Prostate gland (tissue), 2 donors: ENCODE results near the gene RAB1B. TPM values are rescaled to one million over a fixed set of nuclear protein-coding genes. Genes with fewer than 3 reads are reported as not detected.
"Not testable (repeated sequence)": the region's sequence is repeated elsewhere in the genome, so short reads cannot be mapped to it uniquely, and the experiment has no call there.

Source experiments
- DNase-seq: peaks from one replicate; pipeline ENCODE4 v3.0.0-alpha.2; 2019; ENCODE audit warnings: low spot score
- H3K27ac ChIP-seq, 2 donors: fragments of 200-600 bp; sonication (generic); 2 replicates each; pipeline ENCODE4 v1.5.1; 2017 to 2019
- H3K27me3 ChIP-seq: fragments of 200-600 bp; sonication (generic); replicated peaks from 2 replicates; pipeline ENCODE4 v1.5.1; 2019; ENCODE audit not compliant: insufficient read depth
- H3K36me3 ChIP-seq, 2 donors: fragments of 200-600 bp; sonication (generic); 1 replicate in 1 of 2; 2 replicates in 1 of 2; pipeline versions ENCODE4 v1.5.1 to v1.8.1; 2017 to 2019
- H3K4me1 ChIP-seq: fragments of 200-600 bp; sonication (generic); replicated peaks from 2 replicates; pipeline ENCODE4 v1.5.1; 2019
- H3K4me3 ChIP-seq, 2 donors: fragments of 200-600 bp; sonication (generic); 2 replicates each; pipeline ENCODE4 v1.5.1; 2017 to 2019
- H3K9me3 ChIP-seq: fragments of 200-600 bp; sonication (generic); 2 replicates; pipeline ENCODE4 v1.5.1; 2017
- CTCF ChIP-seq, 4 experiments: fragments of 200-600 bp in 2 of 4; fragments of 450-650 bp in 2 of 4; sonication (generic) in 2 of 4; IDR thresholded peaks; 1 replicate in 3 of 4; 2 replicates in 1 of 4; pipeline ENCODE4 v1.5.1; 2016 to 2019; ENCODE audit warnings: antibody characterized with exemption in 4 of 4, mild to moderate bottlenecking in 2 of 4, moderate library complexity in 2 of 4
- POLR2A ChIP-seq: fragments of 450-650 bp; IDR thresholded peaks from one replicate; pipeline ENCODE4 v1.6.1; 2016; ENCODE audit warnings: antibody characterized with exemption, mild to moderate bottlenecking
- POLR2AphosphoS5 ChIP-seq: sonication (generic); formaldehyde crosslinking; IDR thresholded peaks from one replicate; pipeline ENCODE4 v1.6.1; 2017; ENCODE audit warnings: antibody characterized with exemption
- WGBS: methylation state at CpG from one replicate; pipeline ENCODE4 v1.1.5; 2018; 5-methylcytosine and 5-hydroxymethylcytosine counted together
- intact Hi-C: fragments of 100-400 bp; cut with DNase I; formaldehyde crosslinking; loops from one replicate; pipeline ENCODE4 v1.14.2; 2022
- total RNA-seq, 2 donors: library from RNA; depleted of rRNA; stranded (reverse); fragments of >200 nt; gene quantifications; one replicate each; pipeline ENCODE4 v1.1.0, GENCODE V29; 2016

RAB1B gene
- total RNA-seq, 2 donors from 2014 or later: 140 to 166 TPM

- no peaks in the 10 kb centered on the region for H3K36me3 ChIP-seq
- no peaks in the 10 kb centered on the region for H3K27me3 ChIP-seq
- no peak overlapping the region for H3K27ac ChIP-seq
- no peaks in the 10 kb centered on the region for H3K4me1 ChIP-seq
- intact Hi-C loops: no loop called here
- no peak for DNase-seq
- no peak overlapping the region for H3K4me3 ChIP-seq
- H3K9me3 ChIP-seq: no peaks in the 10 kb centered on the region
- TF ChIP-seq CTCF (IDR thresholded peaks at IDR 0.05) (no peak), POLR2A (no peak)
- WGBS: 92% methylated on average over 6 of the region's 6 CpGs
Observed at GRCh38 chr11:66248903-66249302, 19.5 kb upstream of the RAB1B start.

- intact Hi-C loops: no loop called here
- Histone ChIP-seq H3K27me3 (no peaks in the 10 kb centered on the region), H3K27ac (no peak overlapping the region), H3K36me3 (no peaks in the 10 kb centered on the region), H3K4me1 (no peaks in the 10 kb centered on the region), H3K9me3 (no peaks in the 10 kb centered on the region), H3K4me3 (no peak overlapping the region)
- DNase-seq: no peak
- TF ChIP-seq POLR2A (no peak), CTCF (IDR thresholded peaks at IDR 0.05) (no peak), POLR2AphosphoS5 (no peak)
- 64% methylated on average over 7 of the region's 7 CpGs for WGBS
Observed at GRCh38 chr11:66251809-66252208, 16.6 kb upstream of the RAB1B start.

- H3K4me3 ChIP-seq, H3K4me1 ChIP-seq, H3K27me3 ChIP-seq, H3K27ac ChIP-seq, DNase-seq, H3K9me3 ChIP-seq, intact Hi-C loops, H3K36me3 ChIP-seq: not testable (repeated sequence)
- 74% methylated on average over 6 of the region's 6 CpGs for WGBS
Observed at GRCh38 chr11:66253081-66253480, 15.4 kb upstream of the RAB1B start.

GRCh38 chr11:66258473-66258893, 10.0 kb upstream of the RAB1B start:
- DNase-seq: no peak
- TF ChIP-seq POLR2A: peak; percentile 1
- no peak for TF ChIP-seq CTCF (IDR thresholded peaks at IDR 0.05)
- TF ChIP-seq POLR2AphosphoS5: no peak
- Histone ChIP-seq H3K4me1 (peaks cover 4% of the 10 kb centered on the region), H3K9me3 (no peaks in the 10 kb centered on the region), H3K27ac (peak overlapping the region; percentile 77), H3K36me3 (peaks cover 0 to 7% of the 10 kb centered on the region in 2 donors), H3K27me3 (no peaks in the 10 kb centered on the region), H3K4me3 (peak overlapping the region; percentile 74 to 92)
- 2% methylated on average over 26 of the region's 28 CpGs for WGBS
- intact Hi-C loops: no loop called here

GRCh38 chr11:66259225-66259624, 9.2 kb upstream of the RAB1B start:
- peaks cover 4% of the 10 kb centered on the region for H3K4me1 ChIP-seq
- WGBS: 96% methylated on average over 2 of the region's 2 CpGs
- intact Hi-C loops: no loop called here
- DNase-seq: no peak
- TF ChIP-seq POLR2AphosphoS5 (no peak), CTCF (IDR thresholded peaks at IDR 0.05) (no peak), POLR2A (no peak)
- H3K9me3 ChIP-seq: no peaks in the 10 kb centered on the region
- peaks cover 0 to 7% of the 10 kb centered on the region in 2 donors for H3K36me3 ChIP-seq
- H3K4me3 ChIP-seq: no peak overlapping the region
- H3K27ac ChIP-seq: no peak overlapping the region
- H3K27me3 ChIP-seq: no peaks in the 10 kb centered on the region
